ENCODE measurements around the gene PLA2G4D.
"Not testable (repeated sequence)": the region's sequence is repeated elsewhere in the genome, so short reads cannot be mapped to it uniquely, and the experiment has no call there.

Gene PLA2G4D

DNA sequence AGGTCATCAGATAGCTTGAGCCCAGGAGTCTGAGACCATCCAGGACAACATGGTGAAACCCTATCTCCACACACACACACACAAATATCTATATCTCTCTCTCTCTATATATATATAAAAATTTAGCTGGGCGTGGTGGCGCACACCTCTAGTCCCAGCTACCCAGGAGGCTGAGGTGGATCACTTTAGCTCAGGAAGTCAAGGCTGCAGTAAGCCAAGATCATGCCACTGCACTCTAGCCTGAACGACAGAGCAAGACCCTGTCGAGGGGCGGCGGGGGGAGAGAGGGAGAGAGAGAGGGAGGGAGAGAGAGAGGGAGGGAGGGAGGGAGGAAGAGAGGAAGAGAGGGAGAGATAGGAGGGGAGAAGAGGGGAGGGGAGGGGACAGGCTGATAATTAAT, 34.1 kb upstream of the PLA2G4D start:
- no peak for DNase-seq (ENCODE audit: low read depth)

- no peak for DNase-seq (ENCODE audit: low read depth)
Measured at GRCh38 chr15:42123546-42123945, 29.2 kb upstream of the PLA2G4D start.

- DNase-seq (ENCODE audit: low read depth), result no peak
Measured at GRCh38 chr15:42121682-42122081, 27.3 kb upstream of the PLA2G4D start.

DNA sequence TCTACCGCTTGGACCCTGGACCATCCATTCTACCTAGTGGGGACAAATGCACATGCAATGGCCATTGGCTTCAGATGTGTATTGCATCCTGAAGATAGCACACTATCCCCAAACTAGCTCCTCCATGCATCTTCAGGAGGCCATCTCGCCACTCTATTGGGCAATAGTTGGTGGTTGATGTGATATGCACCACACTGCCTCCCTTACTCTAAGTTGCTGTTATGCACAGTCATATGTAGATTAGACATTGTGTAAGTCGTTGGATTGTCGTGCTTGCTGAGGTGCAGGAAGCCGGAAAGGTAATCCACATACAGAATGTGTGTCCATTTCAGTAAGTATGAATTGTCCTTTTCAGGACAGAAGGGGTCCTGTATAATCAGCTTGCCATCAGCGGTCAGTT, 26.7 kb upstream of the PLA2G4D start:
- DNase-seq (ENCODE audit: low read depth), result no peak

DNA sequence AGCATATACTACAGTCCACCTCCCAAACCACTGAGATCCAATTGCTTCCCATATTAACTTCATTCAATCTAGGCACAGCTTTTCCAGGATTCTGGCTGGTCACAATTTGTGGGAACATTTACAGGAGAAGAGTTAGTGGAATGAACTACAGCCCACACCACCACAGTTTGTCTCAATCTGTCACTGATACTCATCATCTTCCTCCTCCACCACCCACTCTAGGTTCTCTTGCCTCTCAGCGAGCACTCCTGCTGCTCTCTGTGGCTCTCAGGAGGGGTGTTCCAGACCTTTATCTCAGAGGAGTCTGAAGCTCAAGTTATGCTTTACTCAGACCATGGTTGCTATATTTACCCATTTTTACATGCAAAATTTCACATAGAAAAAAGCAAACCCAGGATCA, 25.9 kb upstream of the PLA2G4D start:
- DNase-seq (ENCODE audit: low read depth), result no peak

DNA sequence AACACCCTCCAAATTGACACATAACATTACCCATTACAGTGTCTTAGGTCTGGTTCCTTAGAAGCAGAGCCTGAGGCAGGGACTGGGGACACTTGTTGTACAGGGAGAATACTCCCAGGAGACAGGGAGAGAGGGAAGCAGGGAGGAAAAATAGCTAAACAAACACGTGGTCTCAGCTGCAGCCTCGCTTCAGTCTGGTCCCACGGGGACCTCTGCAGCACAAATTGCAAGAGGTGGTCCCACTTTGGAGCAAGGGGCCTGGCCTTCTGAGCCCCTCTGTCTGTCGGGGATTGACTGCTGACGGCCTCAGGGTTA, 25.0 kb upstream of the PLA2G4D start:
- DNase-seq (ENCODE audit: low read depth), result no peak

DNA sequence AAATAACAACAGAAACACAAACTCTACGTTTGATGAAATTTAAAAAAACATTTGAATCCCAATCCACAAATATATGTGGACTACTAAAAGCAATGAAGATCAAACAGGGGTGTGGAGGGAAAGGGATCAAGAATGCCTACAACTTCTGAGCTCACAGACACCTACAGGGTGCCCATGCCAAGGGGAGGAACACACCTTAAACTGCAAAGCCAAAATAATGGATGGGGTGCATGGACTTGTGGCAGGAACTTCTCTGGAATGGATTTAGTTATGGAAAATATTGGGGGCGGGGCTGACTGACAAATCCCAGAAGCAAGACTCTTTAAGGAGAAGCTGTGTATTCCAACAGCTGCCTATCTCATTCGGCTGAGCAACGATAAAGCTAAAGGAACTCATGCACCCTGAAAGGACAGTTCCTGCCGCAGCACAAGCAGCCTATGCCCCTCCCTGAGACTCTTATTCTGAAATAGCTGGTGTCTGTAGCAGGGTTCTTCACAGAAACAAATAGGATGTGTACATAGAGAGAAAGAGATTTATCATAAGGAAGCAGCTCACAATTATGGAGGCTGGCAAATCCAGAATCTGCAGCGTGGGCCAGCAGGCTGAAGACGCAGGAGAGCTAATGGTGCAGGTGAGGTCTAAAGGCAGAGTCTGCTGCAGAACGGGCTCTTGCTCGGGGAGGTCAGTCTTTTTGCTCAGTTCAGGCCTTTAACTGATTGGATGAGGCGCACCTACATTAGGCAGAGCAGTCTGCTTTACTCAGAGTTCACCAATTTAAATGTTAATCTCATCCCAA, 24.5 kb upstream of the PLA2G4D start:
- no peak for DNase-seq (ENCODE audit: low read depth)

- no peak for DNase-seq (ENCODE audit: low read depth)
Measured at GRCh38 chr15:42111924-42112323, 17.6 kb upstream of the PLA2G4D start.

- DNase-seq (ENCODE audit: low read depth), result no peak
Measured at GRCh38 chr15:42110367-42110766, 16.0 kb upstream of the PLA2G4D start.

GRCh38 chr15:42108806-42109205, 14.4 kb upstream of the PLA2G4D start:
- DNase-seq (ENCODE audit: low read depth), result no peak

- no peak for DNase-seq (ENCODE audit: low read depth)
Measured at GRCh38 chr15:42108189-42108588, 13.8 kb upstream of the PLA2G4D start.

- DNase-seq (ENCODE audit: low read depth), result peak; percentile 11
Measured at GRCh38 chr15:42107473-42107872, 13.1 kb upstream of the PLA2G4D start.

GRCh38 chr15:42106288-42106687, 11.9 kb upstream of the PLA2G4D start:
- no peak for DNase-seq (ENCODE audit: low read depth)

DNA sequence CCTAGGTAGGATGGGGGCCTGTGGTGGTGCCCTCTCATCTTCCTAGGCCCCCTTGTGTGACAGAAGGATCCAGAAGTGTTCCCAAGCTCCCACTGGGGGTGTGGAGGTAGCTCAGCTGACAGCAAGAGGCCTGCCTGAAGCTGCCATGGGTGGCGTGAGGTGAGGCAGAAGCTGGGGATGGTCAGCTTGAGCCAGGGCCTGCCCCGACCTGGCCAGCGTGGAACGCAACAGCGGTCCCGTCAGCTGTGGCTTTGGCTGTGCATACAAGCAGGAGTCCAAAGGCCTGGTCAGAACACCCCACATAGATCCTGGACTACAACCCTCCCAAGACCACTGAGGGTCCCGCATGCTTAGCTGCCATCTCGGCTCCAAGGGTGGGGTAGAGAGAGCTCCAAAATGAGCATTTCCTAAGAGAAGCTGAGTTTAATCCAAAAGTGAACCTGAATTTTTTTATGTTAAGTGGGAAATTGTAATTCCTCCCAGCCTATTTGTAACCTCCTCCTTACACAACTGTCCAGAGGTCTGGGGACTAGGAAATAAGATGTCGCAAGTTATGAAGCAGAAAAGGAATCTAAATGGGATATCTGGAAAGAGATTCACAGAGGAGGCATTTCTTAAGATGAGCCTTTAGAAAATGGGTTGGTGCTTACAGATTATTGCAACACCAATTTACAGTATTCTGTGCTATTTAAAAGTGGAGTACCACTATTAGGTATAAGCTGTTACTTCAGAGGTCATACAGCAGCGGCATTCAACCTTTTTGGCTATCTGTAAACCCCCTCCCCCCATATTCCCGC, 9.9 kb upstream of the PLA2G4D start:
- no peak for DNase-seq (ENCODE audit: low read depth)

DNA sequence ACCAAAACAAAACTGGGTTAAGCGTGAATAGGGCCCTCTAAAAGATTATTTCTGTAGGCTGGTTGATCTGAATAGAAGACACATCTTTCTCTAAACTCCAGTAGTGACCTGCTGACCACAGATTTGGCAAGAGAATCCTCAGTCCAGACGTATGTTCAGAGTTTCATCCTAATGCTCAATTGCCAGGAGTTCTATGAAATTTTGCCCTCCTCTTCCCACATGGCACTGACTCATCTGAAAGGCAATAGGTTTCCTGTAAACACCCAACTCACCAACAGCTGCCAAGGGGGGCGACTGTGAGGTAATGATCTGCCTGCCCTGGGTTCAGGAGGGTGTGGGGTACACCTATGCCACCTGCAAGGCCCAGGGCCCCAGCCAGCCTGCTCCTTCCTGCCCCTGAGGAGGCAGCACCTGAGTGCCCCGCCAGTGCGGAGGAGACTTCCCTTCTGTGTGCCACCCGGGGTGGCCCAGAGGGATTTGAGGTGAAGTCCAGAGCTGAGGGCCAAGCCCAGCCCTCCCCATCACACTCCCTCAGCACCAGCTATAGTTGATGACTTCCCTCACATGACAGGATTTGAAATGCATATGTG, 8.4 kb upstream of the PLA2G4D start:
- no peak for DNase-seq (ENCODE audit: low read depth)

- no peak for DNase-seq (ENCODE audit: low read depth)
Measured at GRCh38 chr15:42101861-42102260, 7.5 kb upstream of the PLA2G4D start.

GRCh38 chr15:42100021-42100800, 5.8 kb upstream of the PLA2G4D start:
- DNase-seq (ENCODE audit: low read depth), result no peak

GRCh38 chr15:42097018-42097417, 2.7 kb upstream of the PLA2G4D start:
- DNase-seq (ENCODE audit: low read depth), result no peak

GRCh38 chr15:42093966-42094365, 396 bp downstream of the PLA2G4D start:
- no peak for DNase-seq (ENCODE audit: low read depth)

DNA sequence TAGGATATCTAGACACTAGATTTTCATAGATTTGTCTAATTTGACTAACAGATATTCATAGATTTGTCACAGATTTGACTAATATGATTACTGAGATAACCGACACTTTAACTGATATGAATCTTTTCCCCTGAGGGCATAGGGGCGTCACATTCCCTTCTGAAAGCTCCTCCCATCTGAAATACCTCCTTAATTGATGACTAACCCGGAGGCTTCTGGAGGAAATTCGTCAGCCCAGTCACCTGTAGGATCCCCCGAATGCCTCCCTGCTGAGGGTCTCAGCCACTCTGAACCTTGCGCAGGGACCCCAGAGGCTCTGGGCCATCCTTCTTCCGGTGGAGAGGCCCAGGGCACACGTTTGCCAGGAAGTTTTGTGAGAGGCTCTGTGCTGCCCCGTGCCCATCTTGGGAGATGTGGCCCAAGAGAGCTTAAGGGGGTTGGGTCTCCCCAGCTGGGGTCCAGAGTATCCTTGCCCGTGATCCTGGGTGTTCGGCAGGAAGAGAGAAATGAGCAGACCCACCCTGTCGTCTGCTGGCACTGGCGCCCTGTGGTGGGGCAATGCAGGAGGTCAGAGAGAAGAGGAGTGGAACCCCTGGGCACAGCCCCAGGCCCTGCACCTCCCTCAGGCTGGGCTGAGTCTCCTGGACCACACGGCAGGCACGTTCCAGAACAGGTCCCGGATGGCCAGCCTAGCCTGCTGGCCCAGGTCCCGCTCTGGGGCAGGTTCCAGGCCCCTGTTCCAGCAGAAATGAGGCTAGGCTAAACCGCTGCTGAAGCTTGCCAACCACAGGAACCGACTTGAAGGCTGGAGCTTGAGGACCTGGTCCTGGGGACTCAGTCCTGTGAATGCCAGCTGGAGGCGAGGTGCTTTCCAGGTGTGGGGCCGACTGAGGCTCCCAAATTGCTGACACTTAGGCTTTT, 1.7 kb downstream of the PLA2G4D start:
- no peak for DNase-seq (ENCODE audit: low read depth)

DNA sequence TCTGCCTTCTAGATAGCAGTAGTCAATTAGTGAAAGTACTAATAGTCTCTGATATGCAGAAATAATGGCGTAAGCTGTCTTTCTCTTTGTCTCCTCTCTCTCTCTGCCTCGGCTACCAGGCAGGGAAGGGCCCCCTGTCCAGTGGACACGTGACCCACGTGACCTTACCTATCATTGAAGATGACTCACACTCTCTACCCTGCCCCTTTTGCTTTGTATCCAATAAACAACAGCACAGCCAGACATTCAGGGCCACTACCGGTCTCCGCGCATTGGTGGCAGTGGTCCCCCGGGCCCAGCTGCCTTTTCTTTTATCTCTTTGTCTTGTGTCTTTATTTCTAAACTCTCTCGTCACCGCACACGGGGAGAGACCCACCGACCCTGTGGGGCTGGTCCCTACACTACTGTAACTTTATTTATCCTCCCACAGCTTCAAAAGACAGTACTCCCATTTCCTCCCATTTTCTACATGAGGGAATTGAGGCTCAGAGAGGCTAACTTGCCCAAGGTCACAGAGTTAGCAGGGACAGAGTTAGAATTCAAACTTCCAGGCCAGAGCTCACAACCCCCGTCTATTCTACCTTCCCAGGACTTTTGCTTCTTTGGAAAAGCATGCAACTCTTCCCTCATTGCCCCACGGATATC, 2.5 kb downstream of the PLA2G4D start:
- DNase-seq (ENCODE audit: low read depth), result not testable (repeated sequence)

Measured in activated T-cell treated with anti-CD3 and anti-CD28 coated beads for 24 hours (primary cell).